WTC11 (cell line): ENCODE measurements around the gene TFF2. TPM values are rescaled to one million over a fixed set of nuclear protein-coding genes. Genes with fewer than 3 reads are reported as not detected.

Source experiments
- ATAC-seq: fragments of 200-7000 bp; cut with Tn5 transposase; 2 replicates; pipeline ENCODE4 v1.10.0; 2021; ENCODE audit warnings: mild to moderate bottlenecking, moderate library complexity
- CTCF ChIA-PET: fragments of 300-600 bp; sonication (Branson Sonifier 250); formaldehyde crosslinking; loops from one replicate; lab custom pipeline; 2021; ENCODE audit warnings: antibody characterized with exemption; lab: Charles Lee
- POLR2A ChIA-PET: fragments of 350-600 bp; sonication (Branson Sonifier 250); formaldehyde crosslinking; loops from one replicate; lab custom pipeline; 2021; ENCODE audit warnings: antibody characterized with exemption; lab: Charles Lee
- DNase-seq: peaks from one replicate; pipeline ENCODE4 v3.0.0; 2021; ENCODE audit warnings: low spot score
- H3K27ac Mint-ChIP-seq: 2 replicates; pipeline ENCODE4 v1.8.0; 2021; ENCODE audit warnings: mixed read lengths
- H3K27me3 Mint-ChIP-seq: 2 replicates; pipeline ENCODE4 v1.8.0; 2021; ENCODE audit warnings: low read depth, mild to moderate bottlenecking, moderate library complexity, mixed read lengths
- H3K36me3 Mint-ChIP-seq: 2 replicates; pipeline ENCODE4 v1.8.0; 2021; ENCODE audit warnings: mixed read lengths
- H3K4me1 Mint-ChIP-seq: 2 replicates; pipeline ENCODE4 v1.8.0; 2022; ENCODE audit warnings: mixed read lengths
- H3K4me3 Mint-ChIP-seq: 2 replicates; pipeline ENCODE4 v1.8.0; 2021; ENCODE audit warnings: mild to moderate bottlenecking, moderate library complexity, mixed read lengths
- H3K9me3 Mint-ChIP-seq: 2 replicates; pipeline ENCODE4 v1.8.0; 2021; ENCODE audit warnings: mixed read lengths
- AR ChIP-seq: fragments of 250-450 bp; sonication (Bioruptor Pico); IDR thresholded peaks from 2 replicates; pipeline ENCODE4 v1.9.0; 2021; ENCODE audit warnings: mild to moderate bottlenecking
- ARID4B ChIP-seq: sonication (generic); formaldehyde crosslinking; IDR thresholded peaks from 2 replicates; pipeline ENCODE4 v1.8.0; 2023; ENCODE audit warnings: missing genetic modification reagents, mild to moderate bottlenecking, borderline replicate concordance
- ATF6 ChIP-seq: sonication (generic); formaldehyde crosslinking; IDR thresholded peaks from 2 replicates; pipeline ENCODE4 v1.8.1; 2023; ENCODE audit warnings: mild to moderate bottlenecking, missing genetic modification reagents
- CREB1 ChIP-seq: sonication (generic); formaldehyde crosslinking; IDR thresholded peaks from 2 replicates; pipeline ENCODE4 v1.8.0; 2023; ENCODE audit warnings: mild to moderate bottlenecking, missing genetic modification reagents
- CTCF ChIP-seq: fragments of 200-600 bp; IDR thresholded peaks from 2 replicates; pipeline ENCODE4 v1.8.0; 2022; ENCODE audit warnings: antibody characterized with exemption
- E2F4 ChIP-seq: sonication (generic); formaldehyde crosslinking; IDR thresholded peaks from 2 replicates; pipeline ENCODE4 v1.8.1; 2022; ENCODE audit warnings: low read depth, mild to moderate bottlenecking, moderate library complexity, missing genetic modification reagents, borderline replicate concordance
- ERG ChIP-seq: fragments of 250-450 bp; sonication (Bioruptor Pico); IDR thresholded peaks from 2 replicates; pipeline ENCODE4 v1.8.0; 2021; ENCODE audit warnings: mild to moderate bottlenecking
- ETV6 ChIP-seq: sonication (generic); formaldehyde crosslinking; IDR thresholded peaks from 2 replicates; pipeline ENCODE4 v1.8.1; 2022; ENCODE audit warnings: mild to moderate bottlenecking, missing genetic modification reagents
- FOXJ3 ChIP-seq: sonication (generic); formaldehyde crosslinking; IDR thresholded peaks from 2 replicates; pipeline ENCODE4 v1.9.0; 2021; ENCODE audit warnings: missing genetic modification reagents, mild to moderate bottlenecking, borderline replicate concordance
- FOXP1 ChIP-seq: sonication (generic); formaldehyde crosslinking; IDR thresholded peaks from 2 replicates; pipeline ENCODE4 v1.8.0; 2022; ENCODE audit warnings: missing genetic modification reagents, mild to moderate bottlenecking, moderate library complexity, borderline replicate concordance
- HMGA2 ChIP-seq: fragments of 250-450 bp; sonication (Bioruptor Pico); IDR thresholded peaks from 2 replicates; pipeline ENCODE4 v1.4.0; 2021; ENCODE audit warnings: mild to moderate bottlenecking, moderate library complexity
- MXD4 ChIP-seq: fragments of 250-450 bp; sonication (Bioruptor Pico); IDR thresholded peaks from 2 replicates; pipeline ENCODE4 v1.8.0; 2021; ENCODE audit warnings: mild to moderate bottlenecking, moderate library complexity, borderline replicate concordance
- NFE2L1 ChIP-seq: sonication (generic); formaldehyde crosslinking; IDR thresholded peaks from 2 replicates; pipeline ENCODE4 v1.8.1; 2023; ENCODE audit warnings: missing genetic modification reagents
- STAT6 ChIP-seq: sonication (generic); formaldehyde crosslinking; conservative IDR thresholded peaks from 2 replicates; pipeline ENCODE4 v1.8.1; 2023; ENCODE audit warnings: mild to moderate bottlenecking, low read depth, missing genetic modification reagents, moderate library complexity
- ZNF232 ChIP-seq: sonication (generic); formaldehyde crosslinking; IDR thresholded peaks from 2 replicates; pipeline ENCODE4 v1.8.0; 2022; ENCODE audit warnings: mild to moderate bottlenecking, missing genetic modification reagents
- ZNF512 ChIP-seq: sonication (generic); formaldehyde crosslinking; IDR thresholded peaks from 2 replicates; pipeline ENCODE4 v1.8.1; 2022; ENCODE audit warnings: missing genetic modification reagents, borderline replicate concordance
- total RNA-seq: library from RNA; stranded (reverse); gene quantifications from 3 replicates; pipeline ENCODE4 v1.2.3, GENCODE V29; 2021

Gene TFF2
- total RNA-seq, 1 experiment from 2014 or later, result 0.33 TPM

GRCh38 chr21:42300045-42300583 lies 50.7 kb downstream of the TFF2 start:
- ChIA-PET CTCF (no interaction called here), POLR2A (no interaction called here)
- Mint-ChIP-seq H3K27ac (no peak overlapping the region), H3K4me3 (no peak overlapping the region), H3K9me3 (no peaks in the 10 kb centered on the region), H3K36me3 (no peaks in the 10 kb centered on the region), H3K4me1 (peaks cover 12% of the 10 kb centered on the region), H3K27me3 (no peaks in the 10 kb centered on the region)
- ATAC-seq (no peak), DNase-seq (no peak)
- no peak for TF ChIP-seq ETV6 (CRISPR knock-in tag)
- TF ChIP-seq AR (CRISPR knock-in tag), result no peak
- TF ChIP-seq ATF6 (CRISPR knock-in tag), result no peak
- no peak for TF ChIP-seq CREB1 (CRISPR knock-in tag)
- TF ChIP-seq HMGA2 (CRISPR knock-in tag), result no peak
- TF ChIP-seq ARID4B (CRISPR knock-in tag), result no peak
- no peak for TF ChIP-seq CTCF
- no peak for TF ChIP-seq MXD4 (CRISPR knock-in tag)
- no peak for TF ChIP-seq NFE2L1
- no peak for TF ChIP-seq ERG (CRISPR knock-in tag)
- TF ChIP-seq ZNF232 (CRISPR knock-in tag), result no peak
- TF ChIP-seq FOXJ3 (CRISPR knock-in tag), result no peak
- no peak for TF ChIP-seq STAT6 (CRISPR knock-in tag)
- TF ChIP-seq E2F4, result no peak
- no peak for TF ChIP-seq ZNF512 (CRISPR knock-in tag)
- no peak for TF ChIP-seq FOXP1
